Mucosa of descending colon (tissue), 3 donors: ENCODE data around the gene TMEM245. TPM values are rescaled to one million over a fixed set of nuclear protein-coding genes. Genes with fewer than 3 reads are reported as not detected.
A peak's percentile ranks its signal among the peaks of the same experiment; 100 is the strongest.
"Not testable (repeated sequence)": the region's sequence is repeated elsewhere in the genome, so short reads cannot be mapped to it uniquely, and the experiment has no call there.

Source experiments
- ATAC-seq: fragments of 200-7000 bp; cut with Tn5 transposase; one replicate; pipeline ENCODE4 v1.9.1; 2020; ENCODE audit warnings: mild to moderate bottlenecking, moderate library complexity
- DNase-seq, 3 donors: peaks; one replicate each; pipeline ENCODE4 v3.0.0-alpha.2; 2020
- H3K36me3 ChIP-seq: fragments of 200-600 bp; one replicate; pipeline ENCODE4 v1.8.0; 2021; ENCODE audit warnings: low read depth, mild to moderate bottlenecking
- H3K4me1 ChIP-seq: fragments of 200-600 bp; one replicate; pipeline ENCODE4 v1.8.0; 2021; ENCODE audit warnings: low read depth, mild to moderate bottlenecking
- H3K4me3 ChIP-seq: fragments of 200-600 bp; one replicate; pipeline ENCODE4 v1.8.0; 2021; ENCODE audit warnings: mild to moderate bottlenecking
- H3K9me3 ChIP-seq: fragments of 200-600 bp; one replicate; pipeline ENCODE4 v1.8.0; 2021; ENCODE audit warnings: mild to moderate bottlenecking
- intact Hi-C, 2 donors: fragments of 100-400 bp; cut with DNase I in 1 of 2; cut with micrococcal nuclease in 1 of 2; formaldehyde crosslinking; loops; one replicate each; pipeline versions ENCODE4 v1.11.0 to v1.11.1; 2022; cut with DNase I, micrococcal nuclease
- total RNA-seq, 3 donors: library from RNA; stranded (reverse); fragmentation: NEBNext Ultra II Directional in 2 of 3; extraction: Animal tissue kit (Norgen Biotek cat#: 25700) in 2 of 3; gene quantifications; one replicate each; pipeline versions ENCODE4 v1.2.1 to v1.2.4, GENCODE V29; 2021 to 2023
- TF ChIP-seq, protein P1 (sequence below): fragments of 200-600 bp; IDR thresholded peaks from one replicate; pipeline ENCODE4 v1.8.0; 2022; ENCODE audit warnings: antibody characterized with exemption, mild to moderate bottlenecking
- donor health status: DM: no; HTN: no; CAD: no; lungs with moderate emphysema.
- donor health status: DM: no; HTN: no; CAD: no.
- donor health status: DM: no; HTN: yes; CAD: no.

Gene TMEM245
- total RNA-seq, 3 donors from 2014 or later, result 26.3 to 72.8 (median 33.6) TPM

DNA sequence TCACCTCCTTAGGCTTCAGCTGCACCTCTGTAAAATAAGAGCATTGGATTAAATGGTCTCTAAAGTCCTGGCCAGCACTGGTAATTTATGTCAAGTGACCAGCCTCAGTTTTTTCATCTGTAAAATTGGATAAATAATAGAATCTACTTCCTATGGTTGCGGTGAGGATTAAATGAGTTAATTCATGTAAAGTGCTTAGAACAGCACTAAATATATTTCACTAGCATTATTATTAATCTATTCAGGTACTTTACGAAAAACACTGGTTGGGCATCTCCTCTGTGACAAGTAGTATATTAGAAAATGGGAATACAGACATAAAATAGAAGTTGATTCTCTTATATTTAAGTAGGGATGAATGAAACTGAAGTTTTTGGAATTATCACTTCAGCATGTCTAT, 13.8 kb upstream of the TMEM245 start:
- no peaks in the 10 kb centered on the region for H3K9me3 ChIP-seq
- intact Hi-C loops, result no loop called here
- TF ChIP-seq, protein P1, sequence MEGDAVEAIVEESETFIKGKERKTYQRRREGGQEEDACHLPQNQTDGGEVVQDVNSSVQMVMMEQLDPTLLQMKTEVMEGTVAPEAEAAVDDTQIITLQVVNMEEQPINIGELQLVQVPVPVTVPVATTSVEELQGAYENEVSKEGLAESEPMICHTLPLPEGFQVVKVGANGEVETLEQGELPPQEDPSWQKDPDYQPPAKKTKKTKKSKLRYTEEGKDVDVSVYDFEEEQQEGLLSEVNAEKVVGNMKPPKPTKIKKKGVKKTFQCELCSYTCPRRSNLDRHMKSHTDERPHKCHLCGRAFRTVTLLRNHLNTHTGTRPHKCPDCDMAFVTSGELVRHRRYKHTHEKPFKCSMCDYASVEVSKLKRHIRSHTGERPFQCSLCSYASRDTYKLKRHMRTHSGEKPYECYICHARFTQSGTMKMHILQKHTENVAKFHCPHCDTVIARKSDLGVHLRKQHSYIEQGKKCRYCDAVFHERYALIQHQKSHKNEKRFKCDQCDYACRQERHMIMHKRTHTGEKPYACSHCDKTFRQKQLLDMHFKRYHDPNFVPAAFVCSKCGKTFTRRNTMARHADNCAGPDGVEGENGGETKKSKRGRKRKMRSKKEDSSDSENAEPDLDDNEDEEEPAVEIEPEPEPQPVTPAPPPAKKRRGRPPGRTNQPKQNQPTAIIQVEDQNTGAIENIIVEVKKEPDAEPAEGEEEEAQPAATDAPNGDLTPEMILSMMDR, result no peak
- no peak overlapping the region for H3K4me3 ChIP-seq
- peaks cover 7% of the 10 kb centered on the region for H3K4me1 ChIP-seq
- ATAC-seq, result no peak
- H3K36me3 ChIP-seq, result no peaks in the 10 kb centered on the region
- no peak for DNase-seq

GRCh38 chr9:109132567-109133021, 12.8 kb upstream of the TMEM245 start:
- DNase-seq (peak in 1 of 3 donors; percentile 19), ATAC-seq (peak; percentile 59)
- Histone ChIP-seq H3K36me3 (no peaks in the 10 kb centered on the region), H3K4me1 (peaks cover 7% of the 10 kb centered on the region), H3K4me3 (no peak overlapping the region), H3K9me3 (no peaks in the 10 kb centered on the region)
- TF ChIP-seq, protein P1, result no peak
- intact Hi-C loops, result no loop called here

GRCh38 chr9:109129470-109130197, 9.9 kb upstream of the TMEM245 start:
- DNase-seq, result peak in 1 of 3 donors; percentile 21
- Histone ChIP-seq H3K9me3 (no peaks in the 10 kb centered on the region), H3K36me3 (no peaks in the 10 kb centered on the region), H3K4me1 (peaks cover 7% of the 10 kb centered on the region), H3K4me3 (no peak overlapping the region)
- ATAC-seq, result peak; percentile 77
- TF ChIP-seq, protein P1, result no peak
- intact Hi-C loops, result no loop called here

DNA sequence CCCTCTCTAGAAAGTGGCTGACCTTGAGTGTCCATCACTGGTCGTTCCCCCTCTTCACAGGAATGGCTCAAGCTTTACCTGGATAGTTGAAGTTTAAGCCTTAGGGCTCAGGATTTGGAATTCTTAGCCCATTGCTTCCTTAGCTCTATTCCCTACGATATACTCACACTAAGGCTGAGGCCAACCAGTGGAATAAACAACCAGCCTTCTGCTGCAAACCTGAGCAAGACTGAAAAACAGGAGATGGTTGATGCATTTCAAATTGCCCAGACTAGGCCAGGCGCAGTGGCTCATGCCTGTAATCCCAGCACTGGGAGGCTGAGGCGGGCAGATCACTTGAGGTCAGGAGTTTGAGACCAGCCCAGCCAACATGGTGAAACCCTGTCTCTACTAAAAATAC, 6.9 kb upstream of the TMEM245 start:
- ATAC-seq, H3K9me3 ChIP-seq, DNase-seq, H3K36me3 ChIP-seq, H3K4me3 ChIP-seq, H3K4me1 ChIP-seq, intact Hi-C loops: not testable (repeated sequence)

GRCh38 chr9:109124121-109124520, 4.4 kb upstream of the TMEM245 start:
- Histone ChIP-seq H3K4me3 (no peak overlapping the region), H3K36me3 (no peaks in the 10 kb centered on the region), H3K4me1 (peaks cover 5% of the 10 kb centered on the region), H3K9me3 (no peaks in the 10 kb centered on the region)
- DNase-seq, result no peak
- intact Hi-C loops, result no loop called here
- no peak for ATAC-seq
- TF ChIP-seq, protein P1, result no peak

GRCh38 chr9:109122726-109123621, 3.2 kb upstream of the TMEM245 start:
- intact Hi-C loops, result no loop called here
- H3K4me1 ChIP-seq, result peaks cover 11% of the 10 kb centered on the region
- no peak for ATAC-seq
- no peaks in the 10 kb centered on the region for H3K9me3 ChIP-seq
- TF ChIP-seq, protein P1, result no peak
- no peak for DNase-seq
- no peaks in the 10 kb centered on the region for H3K36me3 ChIP-seq
- no peak overlapping the region for H3K4me3 ChIP-seq
